GM18868 (cell line): Measurements from ENCODE around the gene TBC1D12.
"Not testable (repeated sequence)": the region's sequence is repeated elsewhere in the genome, so short reads cannot be mapped to it uniquely, and the experiment has no call there.

ENCODE experiments used
- ATAC-seq: cut with Tn5 transposase; IDR thresholded peaks from one replicate; pipeline ENCODE4 v1.9.1; 2021; ENCODE audit warnings: mild to moderate bottlenecking, moderate library complexity; ENCODE audit not compliant: unreplicated experiment

Gene TBC1D12

DNA sequence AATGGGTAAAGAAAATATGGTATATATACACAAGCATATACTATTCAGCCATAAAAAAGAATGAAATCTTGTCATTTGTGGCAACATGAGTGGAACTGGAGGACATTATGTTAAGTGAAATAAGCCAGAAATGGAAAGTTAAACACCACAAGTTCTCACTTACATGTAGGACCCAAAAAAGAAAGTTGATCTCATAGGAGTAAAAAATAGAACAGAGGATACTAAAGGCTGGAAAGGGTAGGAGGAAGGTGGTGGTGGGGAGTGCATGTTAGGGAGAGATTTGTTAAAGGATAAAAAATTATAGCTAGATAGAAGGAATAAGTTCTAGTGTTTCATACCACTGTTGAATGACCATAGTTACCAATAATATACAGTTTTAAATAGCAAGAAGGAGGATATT lies 48.4 kb downstream of the TBC1D12 start:
- ATAC-seq, result no peak

DNA sequence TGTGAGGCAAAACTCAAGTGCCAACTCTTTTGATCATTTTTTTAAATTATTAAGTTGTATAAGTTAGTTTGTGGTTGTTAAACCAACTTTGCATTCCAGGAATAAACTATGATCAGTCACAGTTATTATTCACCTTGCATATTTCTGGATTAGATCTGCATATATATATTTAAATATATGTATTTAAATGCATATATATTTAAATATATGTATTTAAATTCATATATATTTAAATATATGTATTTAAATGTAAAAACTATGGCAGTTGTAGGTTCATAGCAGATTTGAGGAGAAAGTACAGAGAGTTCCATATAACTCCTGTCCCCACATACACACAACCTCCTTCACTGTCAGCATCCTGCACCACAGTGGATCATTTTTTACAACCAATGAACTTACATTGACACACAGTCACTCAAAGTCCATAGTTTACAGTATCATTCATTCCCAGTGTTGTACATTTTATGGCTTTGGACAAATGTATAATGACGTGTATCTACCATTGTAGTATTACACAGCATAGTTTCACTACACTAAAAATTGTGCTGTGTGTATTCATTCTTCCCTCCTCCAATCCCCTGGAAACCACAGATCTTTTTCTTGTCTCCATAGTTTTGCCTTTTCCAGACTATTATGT lies 49.7 kb downstream of the TBC1D12 start:
- ATAC-seq, result no peak

DNA sequence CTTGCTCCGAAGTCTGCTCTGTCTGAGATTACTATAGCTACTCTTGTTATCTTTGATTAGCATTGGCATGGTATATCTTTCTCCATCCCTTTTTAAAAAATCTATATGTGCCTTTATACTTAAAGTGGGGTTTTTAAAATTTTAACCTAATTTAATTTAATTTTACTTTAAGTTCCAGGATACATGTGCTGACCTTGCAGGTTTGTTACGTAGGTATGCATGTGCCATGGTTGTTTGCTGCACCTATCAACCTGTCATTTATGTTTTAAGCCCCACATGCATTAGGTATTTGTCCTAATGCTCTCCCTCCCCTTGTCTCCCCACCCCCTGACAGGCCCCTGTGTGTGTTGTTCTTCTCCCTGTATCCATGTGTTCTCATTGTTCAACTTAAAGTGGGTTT lies 54.6 kb downstream of the TBC1D12 start:
- no peak for ATAC-seq

DNA sequence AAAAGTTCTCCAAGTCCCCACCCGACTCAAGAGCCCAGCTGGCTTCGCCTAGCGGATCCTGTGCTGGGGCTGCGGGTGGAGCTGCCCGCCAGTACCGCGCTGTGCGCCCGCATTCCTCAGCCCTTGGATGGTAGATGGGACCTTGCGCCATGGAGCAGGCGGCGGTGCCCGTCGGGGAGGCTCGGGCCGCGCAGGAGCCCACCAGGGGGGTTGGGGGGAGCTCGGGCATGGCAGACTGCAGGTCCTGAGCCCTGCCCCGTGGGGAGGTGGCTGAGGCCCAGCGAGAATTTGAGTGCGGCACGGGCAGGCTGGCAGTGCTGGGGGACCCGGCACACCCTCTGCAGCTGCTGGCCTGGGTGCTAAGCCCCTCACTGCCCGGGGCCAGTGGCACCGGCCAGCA lies 57.0 kb downstream of the TBC1D12 start:
- ATAC-seq, result no peak

- ATAC-seq, result no peak
These were observed 59.2 kb downstream of the TBC1D12 start for GRCh38 chr10:94461503-94461902.

DNA sequence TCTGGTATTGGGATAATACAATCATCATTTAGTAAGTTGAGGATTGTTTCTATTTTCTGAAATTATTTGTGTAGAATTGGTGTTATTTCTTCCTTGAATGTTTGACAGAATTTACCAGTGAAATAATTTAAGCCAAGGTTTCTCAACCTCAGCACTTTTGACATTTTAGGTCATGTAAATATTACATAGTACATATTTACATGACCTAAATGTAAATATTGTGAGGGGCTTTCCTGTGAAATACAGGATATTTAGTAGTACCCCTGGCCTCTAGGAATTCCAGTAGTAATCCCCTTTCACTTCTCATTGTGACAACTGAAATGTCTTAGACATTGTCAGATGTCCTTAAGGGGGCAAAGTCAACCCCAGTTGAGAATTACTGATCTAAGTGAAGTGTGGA lies 59.8 kb downstream of the TBC1D12 start:
- no peak for ATAC-seq

DNA sequence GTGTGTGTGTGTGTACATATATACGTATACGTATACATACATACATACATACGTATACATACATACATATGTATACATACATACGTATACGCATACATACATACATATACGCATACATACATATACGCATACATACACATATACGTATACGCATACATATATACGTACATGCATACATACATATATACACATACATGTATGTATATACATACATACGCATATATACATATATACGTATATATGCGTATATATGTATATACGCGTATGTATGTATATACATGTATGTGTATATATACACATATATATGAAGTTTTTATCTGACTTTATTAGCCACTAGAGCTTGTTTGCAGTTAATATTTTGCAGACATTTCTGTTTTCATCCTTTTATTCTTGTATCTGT lies 63.3 kb downstream of the TBC1D12 start:
- ATAC-seq, result no peak

GRCh38 chr10:94481410-94481809 lies 79.1 kb downstream of the TBC1D12 start:
- no peak for ATAC-seq

DNA sequence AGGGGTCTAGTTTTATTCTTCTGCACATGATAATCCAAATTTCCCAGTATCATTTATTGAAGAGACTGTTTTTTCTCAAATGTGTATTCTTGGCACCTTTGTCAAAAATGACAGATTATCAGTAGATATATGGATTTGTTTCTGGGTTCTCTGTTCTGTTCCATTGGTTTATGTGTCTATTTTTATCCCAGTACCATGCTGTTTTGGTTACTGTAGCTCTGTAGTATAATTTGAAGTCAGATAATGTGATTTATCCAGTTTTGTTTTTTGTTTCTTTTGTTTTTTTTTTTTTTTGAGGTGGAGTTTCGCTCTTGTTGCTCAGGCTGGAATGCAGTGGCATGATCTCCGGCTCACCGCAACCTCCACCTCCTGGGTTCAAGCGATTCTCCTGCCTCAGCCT lies 81.6 kb downstream of the TBC1D12 start:
- no peak for ATAC-seq

- no peak for ATAC-seq
These were observed 82.8 kb downstream of the TBC1D12 start for GRCh38 chr10:94485094-94485493.

DNA sequence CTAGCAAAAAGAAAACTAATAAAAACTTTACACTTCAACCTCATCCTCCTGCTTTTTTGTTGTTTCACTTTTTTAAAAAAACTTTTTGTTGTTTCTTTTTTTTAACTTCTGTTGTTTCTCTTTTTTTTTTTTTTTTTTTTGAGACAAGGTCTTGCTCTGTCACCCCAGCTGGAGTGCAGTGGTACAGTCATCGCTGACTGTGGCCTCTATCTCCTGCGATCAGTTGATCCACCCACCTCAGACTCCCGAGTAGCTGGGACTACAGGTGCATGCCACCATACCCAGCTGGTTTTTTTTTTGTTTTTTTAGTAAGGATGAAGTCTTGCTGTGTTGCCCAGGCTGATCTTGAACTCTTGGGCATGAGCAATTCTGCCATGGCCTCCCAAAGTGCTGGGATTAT lies 85.2 kb downstream of the TBC1D12 start:
- no peak for ATAC-seq

DNA sequence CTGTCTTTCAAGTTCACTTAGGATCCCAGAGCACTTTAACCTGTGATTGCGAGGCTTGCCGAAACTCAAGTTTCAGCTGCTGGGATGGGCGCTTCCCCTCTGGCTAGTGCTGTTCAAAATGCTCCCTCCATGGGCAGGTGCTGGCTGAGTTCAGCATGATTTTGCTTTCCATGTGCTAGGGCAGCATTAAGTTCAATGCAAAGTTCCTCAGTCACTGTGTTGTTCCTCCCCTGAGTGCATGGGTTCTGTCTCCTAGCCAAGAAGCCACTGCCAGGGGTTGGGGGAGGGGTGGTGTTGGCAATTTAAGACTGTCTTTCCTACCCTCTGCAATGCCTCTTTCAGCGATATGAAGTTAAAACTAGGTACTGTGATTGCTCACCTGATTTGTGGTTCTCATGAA lies 86.8 kb downstream of the TBC1D12 start:
- no peak for ATAC-seq

GRCh38 chr10:94489976-94490788 lies 87.8 kb downstream of the TBC1D12 start:
- no peak for ATAC-seq

DNA sequence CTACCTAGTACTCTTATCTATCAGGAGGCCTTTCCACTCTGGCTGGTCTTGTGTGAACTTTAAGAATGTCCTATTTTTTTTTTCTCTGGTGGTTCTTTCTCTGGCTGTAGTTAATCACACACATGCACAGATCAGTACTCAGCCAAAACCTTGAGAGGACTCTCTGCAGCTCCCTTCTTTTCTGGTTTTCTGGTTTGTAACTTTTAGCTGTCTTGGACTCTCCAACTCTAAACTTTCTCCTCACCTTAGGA lies 88.4 kb downstream of the TBC1D12 start:
- no peak for ATAC-seq

DNA sequence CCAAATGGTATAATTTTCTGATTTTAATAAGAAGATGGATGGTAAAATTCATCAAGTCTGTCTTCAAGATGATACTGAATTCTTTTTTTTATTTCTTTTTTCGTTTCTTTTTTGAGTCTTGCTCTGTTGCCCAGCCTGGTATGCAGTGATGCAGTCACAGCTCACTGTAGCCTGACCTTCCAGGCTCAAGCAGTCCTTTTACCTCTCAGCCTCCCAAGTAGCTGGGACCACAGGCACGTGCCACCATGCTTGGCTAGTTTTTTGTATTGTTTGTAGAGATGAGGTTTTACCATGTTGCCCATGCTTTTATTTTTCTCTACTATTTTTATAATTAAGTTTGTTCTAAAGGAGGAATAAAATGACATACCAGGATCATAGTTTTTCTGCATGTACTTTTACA lies 91.1 kb downstream of the TBC1D12 start:
- ATAC-seq, result no peak

- peak; percentile 92 for ATAC-seq
These were observed 93.7 kb downstream of the TBC1D12 start for GRCh38 chr10:94496010-94496409.

- no peak for ATAC-seq
These were observed 94.3 kb downstream of the TBC1D12 start for GRCh38 chr10:94496646-94497045.

DNA sequence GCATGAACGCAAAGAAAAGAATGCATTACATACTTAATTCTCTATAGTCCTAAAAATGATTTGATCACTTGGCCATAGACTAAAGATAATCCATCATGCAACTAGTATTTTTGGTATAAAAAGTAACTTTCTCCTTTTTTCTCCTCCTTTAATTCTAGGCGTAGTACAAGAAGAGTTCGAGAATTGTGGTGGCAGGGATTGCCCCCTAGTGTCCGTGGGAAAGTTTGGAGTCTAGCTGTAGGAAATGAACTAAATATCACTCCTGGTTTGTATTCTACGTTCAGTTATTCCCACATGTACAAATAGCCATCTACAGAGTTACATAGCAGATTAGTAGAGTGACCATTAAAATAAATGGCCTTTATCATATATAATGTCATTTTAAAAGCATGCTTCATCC lies 97.7 kb downstream of the TBC1D12 start:
- no peak for ATAC-seq

DNA sequence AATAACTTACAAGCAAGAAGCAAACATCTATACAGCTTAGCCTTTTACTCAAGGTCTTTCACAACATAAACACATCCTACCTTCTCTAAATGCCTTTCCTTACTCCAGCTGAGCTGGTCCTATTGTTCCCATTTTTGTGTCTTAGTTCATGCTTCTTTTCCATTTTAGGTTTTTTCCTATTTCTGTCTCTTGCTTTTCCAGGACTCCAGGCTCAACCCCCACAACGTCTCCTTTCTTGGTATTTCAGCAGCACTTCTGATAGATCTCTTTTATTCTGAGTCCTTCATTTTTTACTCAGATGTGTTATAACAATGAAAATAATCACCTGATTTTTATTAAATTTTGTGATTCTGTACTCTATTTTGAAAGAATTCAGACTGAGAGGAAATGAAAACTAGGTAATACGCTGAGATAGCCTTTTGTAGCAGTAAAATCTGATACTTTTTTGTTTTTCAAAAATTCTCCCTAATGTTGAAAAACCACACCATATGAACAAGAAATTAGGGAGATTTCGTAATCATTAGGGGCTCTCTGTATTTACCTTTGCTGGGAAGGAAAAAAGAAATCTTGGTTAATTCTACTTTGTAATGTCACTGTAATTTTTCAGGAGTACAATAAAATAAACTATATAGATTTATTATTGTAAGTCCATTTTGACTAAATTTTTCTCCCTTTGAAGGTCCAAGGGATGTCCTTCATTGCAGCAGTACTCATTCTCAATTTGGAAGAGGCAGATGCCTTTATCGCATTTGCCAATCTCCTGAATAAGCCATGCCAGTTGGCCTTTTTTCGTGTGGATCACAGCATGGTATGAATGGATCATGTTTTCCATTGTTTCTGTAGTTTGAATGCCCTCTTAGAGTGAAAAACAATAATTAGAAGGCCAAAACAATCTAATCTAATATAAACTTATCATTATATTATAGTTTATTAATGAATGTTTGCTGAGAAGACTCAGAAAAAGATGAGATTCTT lies 119.2 kb downstream of the TBC1D12 start:
- ATAC-seq, result no peak

GRCh38 chr10:94524146-94524545 lies 121.8 kb downstream of the TBC1D12 start:
- no peak for ATAC-seq

DNA sequence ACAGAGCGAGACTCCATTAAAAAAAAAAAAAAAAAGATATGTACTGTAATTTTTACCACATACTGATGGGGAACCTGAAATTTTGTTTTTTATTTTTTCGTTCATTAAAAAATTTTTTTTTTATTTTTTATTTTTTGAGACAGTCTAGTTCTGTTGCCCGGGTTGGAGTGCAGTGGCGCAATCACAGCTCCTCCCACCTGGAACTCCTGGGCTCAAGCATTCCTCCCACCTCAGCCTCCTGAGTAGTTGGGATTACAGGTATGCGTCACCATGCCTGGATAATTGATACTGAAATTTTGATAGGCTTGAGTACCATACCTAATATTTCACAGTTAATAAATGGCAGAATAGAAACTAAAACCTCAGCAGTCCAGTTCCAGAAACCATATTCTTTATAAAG lies 122.4 kb downstream of the TBC1D12 start:
- ATAC-seq, result no peak

- ATAC-seq, result not testable (repeated sequence)
These were observed 129.2 kb downstream of the TBC1D12 start for GRCh38 chr10:94531550-94531949.
